NCI-H748 (cell line): ENCODE measurements around the gene CDH15.

Experiments
- DNase-seq: peaks from one replicate; lab custom pipeline; 2025; ENCODE audit not compliant: unreplicated experiment; lab: John Stamatoyannopoulos, UW

The CDH15 gene

DNA sequence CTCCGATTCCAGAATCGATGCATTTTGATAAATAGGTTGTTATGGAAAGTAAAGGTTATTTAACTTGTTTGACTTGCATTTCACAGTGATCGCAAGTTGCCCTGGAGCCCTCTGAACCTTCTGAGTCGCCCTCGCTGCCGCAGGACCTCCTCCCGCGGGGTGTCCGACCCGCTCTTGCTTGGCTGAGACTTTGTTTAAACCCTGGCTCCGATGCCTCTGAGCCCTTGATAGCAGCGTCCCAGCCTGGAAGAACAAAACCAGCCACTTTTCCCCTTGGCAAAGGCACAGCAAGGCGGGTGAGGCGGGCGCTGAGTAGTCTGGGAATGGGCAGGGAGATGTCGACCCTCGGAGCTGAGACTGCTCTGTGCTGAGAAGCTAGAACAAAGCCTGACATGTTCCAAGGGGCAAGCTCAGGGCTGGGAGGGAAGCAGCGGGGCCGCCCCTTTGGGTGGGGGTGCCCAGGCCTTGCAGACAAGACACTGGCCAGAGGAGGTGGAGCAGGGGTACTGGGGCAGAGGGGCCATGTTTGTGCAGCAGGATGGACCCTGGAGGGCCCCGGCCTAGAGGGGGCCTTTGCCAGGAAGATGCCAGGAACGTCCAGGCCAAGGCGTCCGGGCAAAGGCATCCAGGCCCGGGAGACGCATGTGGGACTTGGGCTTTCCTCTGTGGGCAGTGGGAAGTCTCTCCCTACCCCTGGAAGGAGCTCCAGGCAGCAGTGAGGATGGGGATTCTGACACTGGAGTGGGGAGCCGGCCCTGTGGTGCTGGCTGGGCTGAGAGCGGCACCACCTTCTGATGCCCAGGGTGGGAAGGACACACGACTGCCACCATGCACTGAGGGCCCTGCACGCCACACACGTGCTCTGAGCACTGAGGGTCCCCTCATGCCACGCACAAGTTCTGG is 30.3 kb upstream of the CDH15 start:
- no peak for DNase-seq

DNA sequence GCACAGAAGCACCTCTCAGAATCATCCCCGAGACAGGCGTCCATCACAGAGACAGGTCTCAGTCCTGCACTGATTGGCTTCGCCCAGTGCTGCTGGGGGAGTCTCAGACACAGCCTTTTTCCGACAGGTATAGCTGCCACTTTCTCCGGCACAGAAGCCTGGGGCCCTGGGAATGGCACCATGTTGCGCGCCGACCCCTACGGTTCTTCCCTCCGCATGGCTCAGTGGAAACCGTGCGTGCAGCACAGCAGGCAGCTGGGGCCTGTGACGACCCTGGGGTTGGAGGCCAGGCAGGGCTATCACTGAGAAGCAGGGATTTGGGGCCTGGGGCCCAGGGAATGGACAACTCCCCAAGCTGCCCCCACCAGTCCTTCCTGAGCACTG is 29.7 kb upstream of the CDH15 start:
- no peak for DNase-seq

DNA sequence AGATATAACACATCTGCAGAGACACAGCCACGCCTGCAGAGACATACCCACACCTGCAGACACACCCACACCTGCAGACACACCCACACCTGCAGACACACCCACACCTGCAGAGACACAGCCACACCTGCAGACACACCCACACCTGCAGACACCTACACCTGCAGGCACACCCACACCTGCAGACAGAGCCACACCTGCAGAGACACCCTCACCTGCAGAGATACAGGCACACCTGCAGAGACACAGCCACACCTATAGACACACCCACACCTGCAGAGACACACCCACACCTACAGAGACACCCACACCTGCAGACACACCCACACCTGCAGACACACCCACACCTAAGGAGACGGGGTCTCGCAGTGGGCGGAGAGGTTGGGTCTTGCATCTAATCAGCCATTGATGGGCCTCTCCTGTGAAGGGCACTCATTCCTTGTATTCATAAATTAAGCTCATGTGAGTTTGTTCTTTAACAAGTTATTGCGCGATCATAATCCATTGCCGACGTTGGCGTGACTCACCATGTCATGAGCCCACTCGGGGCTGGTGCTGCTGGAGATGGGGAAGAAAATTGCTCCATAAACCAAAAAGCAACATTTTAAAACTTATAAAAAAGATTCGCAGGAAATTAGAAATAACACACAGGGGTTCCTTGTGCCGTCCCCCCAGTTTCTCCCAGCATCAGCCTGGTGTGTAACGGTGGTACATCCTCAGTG is 28.9 kb upstream of the CDH15 start:
- peak; percentile 72 for DNase-seq

DNA sequence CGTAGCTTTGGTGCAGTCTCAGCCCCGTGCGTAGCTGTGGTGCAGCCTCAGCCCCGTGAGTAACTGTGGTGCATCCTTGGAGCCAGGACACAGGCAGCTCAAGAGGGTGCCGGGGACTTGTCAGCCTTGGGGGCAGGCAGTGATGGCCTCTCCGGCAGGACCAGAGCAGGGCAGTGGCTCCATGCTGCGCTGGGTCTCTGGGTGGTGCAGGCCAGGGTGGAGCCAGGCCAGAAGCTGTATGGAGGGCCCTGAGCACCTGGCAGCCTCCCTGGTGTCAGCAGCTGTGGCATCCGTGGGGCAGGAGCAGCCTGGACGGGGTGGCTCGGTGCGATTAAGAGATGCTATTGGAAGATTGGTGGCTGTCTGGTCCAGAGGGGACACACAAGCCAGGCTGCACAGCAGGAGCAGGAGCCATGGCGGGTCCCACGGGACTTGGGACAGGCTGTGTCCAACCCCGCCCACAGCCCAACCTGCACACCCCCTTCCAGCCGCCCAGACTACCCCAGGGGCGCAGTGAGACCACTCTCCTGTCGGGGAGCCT is 28.3 kb upstream of the CDH15 start:
- DNase-seq: no peak

DNA sequence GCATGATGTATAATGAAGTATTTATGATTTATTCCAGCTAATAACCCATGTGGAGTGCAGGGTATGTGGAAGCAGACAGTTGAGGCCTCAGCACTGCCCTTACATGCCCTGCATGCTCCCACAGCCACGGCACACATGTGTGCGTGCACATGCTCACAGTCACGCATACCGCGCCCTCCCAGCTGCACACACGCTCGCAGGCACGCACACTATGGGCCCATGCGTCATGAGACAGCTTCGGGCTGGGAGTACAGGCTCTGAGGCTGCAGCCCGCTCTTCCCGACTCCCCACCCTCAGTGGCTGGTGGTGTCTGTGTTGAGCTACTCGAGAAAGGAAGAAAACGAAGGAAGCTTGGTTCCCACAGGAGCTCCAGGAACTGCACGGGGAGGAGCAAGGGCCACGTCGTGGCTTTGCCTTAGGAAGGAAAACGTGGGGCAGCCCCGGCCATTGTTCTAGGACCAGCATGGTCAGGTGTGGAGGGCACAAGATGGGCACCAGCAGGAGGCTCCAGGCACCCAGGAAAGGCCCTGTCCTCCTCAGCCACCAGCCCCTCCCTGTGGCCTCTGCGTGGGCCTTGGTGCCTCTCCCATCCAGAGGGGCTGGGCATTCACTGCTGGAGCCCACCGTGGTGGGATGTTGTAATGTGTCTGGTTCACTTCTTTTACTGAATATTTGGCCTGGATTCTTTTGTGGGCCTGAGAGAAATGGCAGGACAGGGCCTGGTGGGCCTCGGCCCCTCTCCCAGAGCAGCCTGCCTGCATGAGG is 27.5 kb upstream of the CDH15 start:
- no peak for DNase-seq

DNA sequence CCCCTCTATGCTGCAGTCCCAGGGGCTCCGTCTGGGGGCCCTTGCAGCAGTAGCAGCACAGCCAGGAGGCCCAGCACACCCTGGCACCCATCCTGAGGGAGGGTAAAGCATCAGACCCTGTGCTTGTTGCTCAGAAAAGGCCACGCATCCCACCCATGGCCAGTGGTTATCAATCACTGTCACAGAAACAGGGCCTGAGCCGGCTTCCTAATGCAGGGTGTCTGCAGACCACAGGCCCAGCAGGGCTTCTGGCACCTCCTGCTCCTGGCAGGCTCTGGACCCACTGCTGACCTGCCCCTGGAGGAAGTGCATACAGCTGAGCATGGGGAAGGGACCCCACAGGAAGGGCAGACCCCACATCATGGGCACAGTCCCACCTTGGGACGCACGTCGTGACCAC is 26.9 kb upstream of the CDH15 start:
- DNase-seq: no peak

DNA sequence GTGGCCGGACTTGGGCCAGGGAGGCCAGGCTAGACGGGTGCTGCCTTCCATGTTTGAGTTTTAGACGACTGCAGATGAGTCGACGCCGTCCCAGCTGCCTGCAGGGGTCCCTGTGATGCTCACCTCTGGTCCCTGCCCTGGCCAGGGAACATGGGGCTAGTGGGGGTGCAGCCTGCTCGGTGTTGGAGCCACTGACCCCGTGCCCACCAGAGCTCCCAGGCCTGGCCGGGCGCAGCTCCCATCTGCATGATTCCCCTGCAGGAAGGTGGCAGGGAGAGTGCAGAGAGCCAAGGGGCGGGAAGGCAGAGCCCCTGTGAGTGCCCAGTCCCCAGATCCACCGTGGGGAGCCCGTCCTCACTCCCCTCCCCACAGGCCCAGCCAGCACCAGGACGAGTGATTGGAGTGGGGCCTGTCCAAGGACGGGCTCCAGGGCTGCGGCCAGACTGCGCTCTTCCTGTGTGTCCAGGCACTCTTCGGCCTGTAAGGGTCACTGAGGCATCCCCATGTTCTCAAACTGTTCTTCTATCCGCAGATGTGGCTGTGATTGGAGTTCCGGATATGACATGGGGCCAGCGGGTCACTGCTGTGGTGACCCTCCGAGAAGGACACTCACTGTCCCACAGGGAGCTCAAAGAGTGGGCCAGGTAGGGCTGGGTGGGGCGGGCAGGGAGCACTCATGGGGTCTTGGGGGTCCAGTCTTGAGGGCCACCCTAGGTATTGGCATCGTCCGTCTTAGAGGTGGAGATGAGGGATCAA is 26.0 kb upstream of the CDH15 start:
- DNase-seq: no peak

DNA sequence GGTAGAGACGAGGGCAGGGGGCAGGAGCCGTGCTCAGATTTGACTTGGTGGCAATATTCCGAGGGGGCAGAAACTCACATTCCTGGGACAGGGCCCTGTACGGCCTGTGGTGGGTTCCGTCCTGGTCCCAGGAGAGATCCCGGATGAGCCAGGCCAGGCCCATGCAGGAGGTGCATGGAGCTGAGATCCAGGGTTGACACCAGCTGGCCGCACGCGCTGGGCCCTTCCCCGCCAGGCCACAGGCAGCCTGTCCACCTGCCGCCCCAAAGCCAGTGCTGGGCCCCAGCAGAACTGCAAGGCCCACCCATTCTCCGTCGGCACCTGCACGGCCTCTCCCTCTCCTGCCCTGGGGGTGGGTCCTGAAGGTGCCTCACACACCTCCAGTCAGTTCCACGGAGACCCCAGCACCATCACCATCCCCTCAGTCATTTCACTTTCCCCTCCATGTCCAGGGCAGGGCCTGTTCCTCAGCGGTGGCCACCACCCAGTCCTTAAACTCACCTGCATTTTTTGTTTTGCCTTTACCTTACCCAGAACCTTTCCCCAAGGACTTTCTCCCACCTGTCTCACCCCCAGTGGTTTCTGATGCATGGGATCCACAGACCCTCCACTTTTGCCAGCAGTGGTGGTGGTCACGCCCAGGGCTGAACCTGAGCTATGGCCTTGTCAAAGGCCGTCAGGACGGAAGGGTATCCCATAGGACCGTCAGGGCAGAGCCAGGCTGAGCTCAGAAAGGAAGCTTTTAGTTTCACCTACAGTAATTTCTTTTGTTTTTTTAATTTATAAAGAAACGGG is 25.1 kb upstream of the CDH15 start:
- DNase-seq: no peak

DNA sequence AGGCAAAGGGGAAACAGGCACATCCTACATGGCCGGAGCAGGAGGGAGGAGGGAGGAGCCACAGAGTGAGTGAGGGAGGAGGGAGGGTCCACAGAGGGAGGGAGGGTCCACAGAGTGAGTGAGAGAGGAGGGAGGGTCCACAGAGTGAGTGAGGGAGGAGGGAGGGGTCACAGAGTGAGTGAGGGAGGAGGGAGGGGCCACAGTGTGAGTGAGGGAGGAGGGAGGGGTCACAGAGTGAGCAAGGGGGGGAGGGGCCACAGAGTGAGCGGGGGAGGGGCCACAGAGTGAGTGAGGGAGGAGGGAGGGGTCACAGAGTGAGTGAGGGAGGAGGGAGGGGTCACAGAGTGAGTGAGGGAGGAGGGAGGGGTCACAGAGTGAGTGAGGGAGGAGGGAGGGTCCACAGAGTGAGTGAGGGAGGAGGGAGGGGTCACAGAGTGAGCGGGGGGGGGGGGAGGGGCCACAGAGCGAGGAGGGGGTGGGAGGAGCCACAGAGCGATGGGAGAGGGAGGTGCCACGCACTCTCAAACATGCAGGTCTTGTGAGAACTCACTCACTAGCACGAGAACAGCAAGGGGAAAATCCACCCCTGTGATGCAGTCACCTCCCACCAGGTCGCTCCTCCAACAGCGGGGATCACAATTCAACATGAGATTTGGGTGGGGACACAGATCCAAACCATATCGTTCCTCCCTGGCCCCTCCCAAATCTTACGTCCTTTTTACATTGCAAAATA is 24.3 kb upstream of the CDH15 start:
- no peak for DNase-seq

DNA sequence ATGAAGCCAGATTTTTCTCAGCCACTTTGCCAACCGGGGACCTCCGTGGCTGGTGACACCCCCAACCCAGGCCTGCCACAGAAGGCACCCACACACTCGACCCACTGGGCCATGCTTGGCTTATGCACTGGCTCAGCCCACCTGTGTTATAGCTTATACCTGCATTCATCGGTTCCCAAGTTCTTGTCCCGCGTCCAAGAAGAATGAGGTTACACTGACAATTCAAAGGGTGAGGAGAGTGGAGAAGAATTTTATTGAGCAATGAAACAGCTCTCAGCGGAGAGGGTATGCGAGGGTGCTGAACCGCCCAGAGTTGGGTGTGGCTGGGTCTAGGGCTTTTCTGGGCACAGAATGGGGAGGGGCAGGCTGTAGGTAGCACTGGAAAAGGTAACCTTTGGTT is 22.2 kb upstream of the CDH15 start:
- DNase-seq: no peak

DNA sequence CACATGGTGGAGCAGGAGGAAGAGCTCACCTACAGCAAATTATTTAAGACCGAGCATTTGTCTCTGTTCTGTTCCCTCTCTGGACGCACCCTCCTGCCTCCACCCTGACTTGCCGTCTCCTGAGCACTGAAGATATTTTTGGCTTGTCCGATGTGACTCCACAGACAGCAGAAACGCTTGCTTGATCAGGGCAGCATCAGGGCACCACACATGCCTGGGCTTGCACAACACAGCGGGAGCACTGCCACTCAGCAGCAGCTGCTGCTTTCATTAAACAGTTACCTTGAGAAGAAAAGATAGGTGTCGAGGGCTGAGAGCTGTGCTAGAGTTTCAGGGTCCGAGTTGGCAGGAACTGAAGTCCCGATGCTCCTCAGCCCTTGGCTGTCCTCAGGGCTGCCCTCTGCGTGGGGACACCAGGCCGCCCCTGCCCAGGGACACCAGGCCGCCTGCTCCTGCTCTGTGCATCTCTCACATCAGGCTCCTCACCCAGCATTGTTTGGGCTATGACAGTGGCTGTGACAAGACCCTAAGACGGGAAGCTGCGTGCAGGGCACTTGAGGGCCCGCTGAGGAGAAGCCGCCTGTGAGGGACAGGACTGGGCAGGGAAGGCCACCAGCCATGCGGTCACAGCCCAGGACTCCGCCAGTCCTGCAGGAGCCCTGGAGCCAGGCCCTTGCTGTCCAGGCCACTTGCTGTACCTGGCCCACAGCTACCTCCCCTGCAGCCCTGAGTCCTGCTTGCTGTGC is 21.3 kb upstream of the CDH15 start:
- no peak for DNase-seq

DNA sequence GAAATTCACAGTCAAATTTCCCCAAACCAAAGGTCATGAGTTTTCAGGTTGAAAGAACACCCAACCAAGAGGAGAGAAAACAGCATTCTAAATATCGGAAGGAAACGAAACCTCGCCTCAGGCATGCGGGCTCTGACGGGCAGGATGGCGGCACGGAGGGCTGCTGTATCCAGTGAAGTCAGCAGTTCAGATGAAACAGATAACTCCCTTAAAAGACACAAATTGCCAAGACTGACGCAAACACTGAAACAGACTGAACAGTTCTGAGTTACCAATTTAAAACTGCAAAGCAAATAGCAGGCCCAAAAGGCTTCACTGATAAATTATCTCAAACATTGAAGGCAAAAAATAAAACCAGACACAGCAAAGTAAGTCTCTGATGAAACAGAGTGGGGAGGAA is 20.6 kb upstream of the CDH15 start:
- no peak for DNase-seq

DNA sequence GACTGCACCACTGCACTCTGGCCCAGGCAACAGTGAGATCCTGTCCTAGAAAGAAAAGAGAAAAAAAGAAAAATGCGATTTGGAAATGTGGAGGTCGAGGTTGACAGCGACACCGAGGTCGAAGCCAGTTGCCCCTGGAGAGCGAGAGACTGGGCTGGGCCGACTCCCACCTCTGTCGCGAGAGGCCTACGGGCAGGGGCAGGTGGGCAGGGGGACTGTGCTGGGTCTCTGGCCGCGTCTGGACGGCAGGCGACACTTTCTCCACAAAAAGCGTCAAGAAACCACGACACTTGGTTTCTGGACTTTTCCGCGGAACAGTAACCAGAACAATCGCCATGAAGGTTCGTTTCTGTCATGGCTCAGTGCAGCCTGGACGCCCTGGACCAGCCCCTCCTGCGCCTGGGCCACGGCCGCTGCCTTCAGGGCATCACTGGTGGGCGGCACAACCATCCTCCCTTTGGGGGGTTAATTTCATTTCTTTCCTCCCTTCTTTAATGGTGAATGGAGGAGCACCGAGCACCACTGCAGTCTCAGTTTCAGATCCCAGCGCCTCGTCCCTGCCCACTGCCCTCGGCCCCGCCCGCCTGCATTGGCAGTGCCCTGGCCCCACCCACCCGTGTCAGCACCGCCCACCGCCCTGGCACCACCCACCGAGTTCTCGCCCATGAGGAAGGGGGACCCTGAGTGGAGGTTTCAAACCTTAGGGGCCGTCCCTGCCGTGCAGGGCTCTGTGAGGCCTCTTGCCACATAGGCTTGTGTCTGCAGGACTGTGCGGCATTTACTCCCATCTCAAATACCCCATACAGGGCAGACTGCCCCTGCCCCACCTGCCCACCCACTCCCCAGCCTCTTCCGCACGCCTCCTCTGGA is 18.5 kb upstream of the CDH15 start:
- no peak for DNase-seq

DNA sequence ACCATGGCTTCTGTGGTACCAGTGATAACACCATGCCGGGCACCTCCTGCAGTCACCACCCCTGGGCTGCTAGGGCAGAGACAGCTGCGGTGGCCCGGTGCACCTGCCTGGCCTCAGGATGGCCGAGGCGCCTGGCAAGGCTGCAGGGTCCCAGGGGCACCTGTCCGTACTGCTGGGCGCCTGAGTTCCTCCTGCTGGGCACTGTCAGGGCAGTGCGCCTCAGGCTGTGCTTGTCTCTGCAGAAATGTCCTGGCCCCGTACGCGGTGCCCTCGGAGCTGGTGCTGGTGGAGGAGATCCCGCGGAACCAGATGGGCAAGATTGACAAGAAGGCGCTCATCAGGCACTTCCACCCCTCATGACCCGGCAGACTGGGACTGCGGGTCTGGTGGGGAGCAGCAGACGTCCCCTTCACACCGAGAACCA is 17.7 kb upstream of the CDH15 start:
- no peak for DNase-seq

DNA sequence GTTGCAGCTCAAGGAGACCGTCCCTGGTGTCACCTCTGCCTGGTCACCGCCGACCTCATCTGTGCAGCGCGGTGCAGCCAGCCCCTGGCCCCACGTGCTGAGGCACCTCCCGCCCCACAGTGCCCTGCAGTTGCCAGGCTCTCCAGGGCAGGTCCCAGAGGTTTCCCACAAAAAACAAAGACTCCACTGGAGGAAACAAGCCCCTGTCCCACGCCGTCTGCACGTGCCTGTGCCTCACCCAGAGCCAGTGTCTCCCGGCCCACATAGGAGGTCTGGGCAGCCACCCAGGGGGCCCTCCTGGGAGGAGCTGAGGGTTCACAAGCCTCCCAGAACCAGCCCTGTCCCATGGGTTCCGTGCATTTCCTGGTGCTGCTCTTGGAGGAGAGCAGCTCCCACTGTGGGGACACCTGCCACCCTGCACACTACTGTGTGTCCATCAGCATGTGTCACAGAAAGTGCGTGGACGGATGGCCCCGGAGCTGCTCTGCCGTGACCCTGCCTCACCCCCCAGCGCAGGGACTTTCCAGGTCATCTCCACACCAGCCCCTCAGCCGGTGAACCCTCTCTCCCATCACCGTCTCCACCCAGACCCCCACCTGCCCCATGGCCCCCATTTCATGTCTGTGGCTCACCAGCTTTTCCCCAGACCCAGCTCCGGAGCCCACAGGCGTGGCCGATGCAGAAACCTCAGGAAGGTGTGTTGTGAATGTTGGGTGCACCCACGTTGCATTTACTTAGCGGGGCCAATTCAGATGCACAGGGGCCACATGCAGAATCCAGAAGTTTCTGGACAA is 17.0 kb upstream of the CDH15 start:
- DNase-seq: no peak

DNA sequence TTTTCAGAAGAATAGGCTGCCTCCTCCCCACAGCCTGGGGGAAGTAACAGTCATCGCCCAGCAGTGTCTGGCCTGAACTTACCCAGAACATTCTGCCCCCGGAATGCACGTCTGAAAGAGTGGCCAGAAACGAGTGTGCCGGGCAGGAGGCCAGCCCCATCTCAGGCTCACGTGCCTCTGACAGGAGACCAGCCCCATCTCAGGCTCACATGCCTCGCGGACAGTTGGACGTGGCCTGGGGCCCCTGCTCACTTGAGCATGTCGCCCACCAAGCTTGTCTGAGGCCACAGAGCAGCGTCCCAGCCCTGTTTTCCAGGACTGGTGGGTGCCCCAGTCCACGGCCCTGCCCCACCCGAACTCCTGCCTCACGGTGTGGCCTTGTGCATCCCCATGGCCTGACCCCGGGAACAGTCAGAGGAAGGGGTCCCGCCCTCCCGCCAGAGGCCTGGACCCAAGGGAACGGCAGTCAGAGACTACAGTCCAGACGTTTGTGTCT is 16.3 kb upstream of the CDH15 start:
- DNase-seq: no peak
